Stomach (tissue), 4 donors: ENCODE results near the gene HLA-DOA.

Experiments used
- CTCF ChIP-seq, 7 experiments: fragments of 450-650 bp in 4 of 7; fragments of 200-600 bp in 3 of 7; sonication (generic) in 3 of 7; IDR thresholded peaks; one replicate each; pipeline ENCODE4 v1.5.1; 2016 to 2019; ENCODE audit warnings: antibody characterized with exemption in 7 of 7, control low read depth in 2 of 7, mild to moderate bottlenecking in 1 of 7
- EP300 ChIP-seq: sonication (generic); formaldehyde crosslinking; IDR thresholded peaks from one replicate; pipeline ENCODE4 v1.6.1; 2017; ENCODE audit warnings: antibody characterized with exemption
- POLR2A ChIP-seq, 4 donors: fragments of 450-650 bp; IDR thresholded peaks; one replicate each; pipeline ENCODE4 v1.6.1; 2016; ENCODE audit warnings: antibody characterized with exemption in 4 of 4, control low read depth in 2 of 4, mild to moderate bottlenecking in 1 of 4, moderate library complexity in 1 of 4
- POLR2AphosphoS5 ChIP-seq, 3 donors: sonication (generic); formaldehyde crosslinking; IDR thresholded peaks; one replicate each; pipeline ENCODE4 v1.6.1; 2016; ENCODE audit warnings: antibody characterized with exemption in 3 of 3

GRCh38 chr6:33036535-33036934 lies 27.1 kb upstream of the HLA-DOA start:
- TF ChIP-seq POLR2AphosphoS5 (IDR thresholded peaks at IDR 0.05) (no peak), CTCF (IDR thresholded peaks at IDR 0.05) (no peak), EP300 (no peak), POLR2A (IDR thresholded peaks at IDR 0.05) (no peak)
